Endothelial cell of umbilical vein (primary cell): ENCODE measurements around the gene FAM81A.

ENCODE experiments used
- EZH2 ChIP-seq: IDR thresholded peaks from 2 replicates; pipeline ENCODE4 v1.6.1; 2012; ENCODE audit warnings: borderline replicate concordance, low read depth, mild to moderate bottlenecking, moderate library complexity, low read length, inconsistent platforms; ENCODE audit not compliant: severe bottlenecking
- GATA2 ChIP-seq: IDR thresholded peaks from 2 replicates; pipeline ENCODE4 v1.7.0; 2011; ENCODE audit warnings: low read depth, mild to moderate bottlenecking, moderate library complexity, mixed read lengths, low read length; ENCODE audit not compliant: insufficient read length, insufficient read depth
- POLR2A ChIP-seq: IDR thresholded peaks from 2 replicates; pipeline ENCODE4 v1.6.1; 2012; ENCODE audit warnings: low read depth, mild to moderate bottlenecking, control low read depth, low read length
- TF ChIP-seq, protein P1 (sequence below), 2 donors: IDR thresholded peaks; 1 replicate in 1 of 2; 2 replicates in 1 of 2; pipeline ENCODE4 v1.5.1; 2011; ENCODE audit warnings: low read length in 2 of 2, mild to moderate bottlenecking in 2 of 2, moderate library complexity in 2 of 2, control low read depth in 1 of 2, inconsistent platforms in 1 of 2, low read depth in 1 of 2; ENCODE audit not compliant: insufficient read depth in 1 of 2; ENCODE audit errors: extremely low read depth in 1 of 2
- TF ChIP-seq, protein P2 (sequence below): IDR thresholded peaks from 2 replicates; pipeline ENCODE4 v1.6.1; 2011; ENCODE audit not compliant: insufficient read depth, insufficient read length

- TF ChIP-seq EZH2 = no peak
- TF ChIP-seq, protein P1, sequence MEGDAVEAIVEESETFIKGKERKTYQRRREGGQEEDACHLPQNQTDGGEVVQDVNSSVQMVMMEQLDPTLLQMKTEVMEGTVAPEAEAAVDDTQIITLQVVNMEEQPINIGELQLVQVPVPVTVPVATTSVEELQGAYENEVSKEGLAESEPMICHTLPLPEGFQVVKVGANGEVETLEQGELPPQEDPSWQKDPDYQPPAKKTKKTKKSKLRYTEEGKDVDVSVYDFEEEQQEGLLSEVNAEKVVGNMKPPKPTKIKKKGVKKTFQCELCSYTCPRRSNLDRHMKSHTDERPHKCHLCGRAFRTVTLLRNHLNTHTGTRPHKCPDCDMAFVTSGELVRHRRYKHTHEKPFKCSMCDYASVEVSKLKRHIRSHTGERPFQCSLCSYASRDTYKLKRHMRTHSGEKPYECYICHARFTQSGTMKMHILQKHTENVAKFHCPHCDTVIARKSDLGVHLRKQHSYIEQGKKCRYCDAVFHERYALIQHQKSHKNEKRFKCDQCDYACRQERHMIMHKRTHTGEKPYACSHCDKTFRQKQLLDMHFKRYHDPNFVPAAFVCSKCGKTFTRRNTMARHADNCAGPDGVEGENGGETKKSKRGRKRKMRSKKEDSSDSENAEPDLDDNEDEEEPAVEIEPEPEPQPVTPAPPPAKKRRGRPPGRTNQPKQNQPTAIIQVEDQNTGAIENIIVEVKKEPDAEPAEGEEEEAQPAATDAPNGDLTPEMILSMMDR (IDR thresholded peaks at IDR 0.05; ENCODE audit: extremely low read depth in 1 of 2, insufficient read depth in 1 of 2, low read depth in 1 of 2, low read length in 2 of 2) = peak; percentile 61 to 68
- no peak for TF ChIP-seq POLR2A
- TF ChIP-seq, protein P2, sequence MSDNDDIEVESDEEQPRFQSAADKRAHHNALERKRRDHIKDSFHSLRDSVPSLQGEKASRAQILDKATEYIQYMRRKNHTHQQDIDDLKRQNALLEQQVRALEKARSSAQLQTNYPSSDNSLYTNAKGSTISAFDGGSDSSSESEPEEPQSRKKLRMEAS = no peak
- TF ChIP-seq GATA2 = no peak
These were observed 94.9 kb downstream of the FAM81A start for GRCh38 chr15:59532770-59533379.
